ENCODE data around the gene B4GALT5. TPM values are rescaled to one million over a fixed set of nuclear protein-coding genes. Genes with fewer than 3 reads are reported as not detected.

The B4GALT5 gene
- polyA plus RNA-seq, 1 donor (not counting 4 experiments of a cell fraction or from before 2014, with no cell fraction given): 23.5 TPM

DNA sequence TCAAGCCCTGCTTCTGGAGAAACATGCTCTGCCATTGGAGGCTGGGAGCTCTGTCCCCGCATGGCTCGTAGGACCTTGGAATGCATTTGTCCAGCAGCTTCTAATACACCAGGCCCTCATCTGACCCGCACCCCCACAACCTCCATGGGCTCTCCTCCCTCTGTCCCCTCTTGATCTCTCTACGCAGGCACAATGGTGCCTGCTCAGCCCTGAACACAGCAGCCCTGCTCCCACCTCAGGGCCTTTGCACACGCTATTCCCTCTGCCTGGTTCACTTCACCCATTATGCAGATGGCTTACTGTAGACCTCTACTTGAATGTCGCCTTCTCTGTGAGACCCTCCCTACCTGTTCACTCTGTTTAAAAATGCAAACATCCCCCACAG is 118.8 kb downstream of the B4GALT5 start:
- H3K27me3 ChIP-seq (ENCODE audit: control insufficient read depth, extremely low read depth, insufficient read depth, low read length): peaks cover 6% of the 10 kb centered on the region
- H2AFZ ChIP-seq (ENCODE audit: control insufficient read depth, low read length): no peak overlapping the region
- H3K9me1 ChIP-seq (ENCODE audit: control insufficient read depth, extremely low read depth, insufficient read depth, low read length): no peaks in the 10 kb centered on the region
- no peaks in the 10 kb centered on the region for H3K9me3 ChIP-seq (ENCODE audit: control insufficient read depth, low read depth, low read length)
- no peak overlapping the region for H3K9ac ChIP-seq (ENCODE audit: control insufficient read depth, extremely low read depth, insufficient read depth, low read length)
- DNase-seq (ENCODE audit: low read depth, low spot score) (no peak), FAIRE-seq (no peak)
- no peaks in the 10 kb centered on the region for H3K36me3 ChIP-seq (ENCODE audit: control insufficient read depth in 2 of 2, extremely low read depth in 1 of 2, insufficient read depth in 2 of 2, low read length in 2 of 2)
- no peaks in the 10 kb centered on the region for H3K79me2 ChIP-seq (ENCODE audit: control insufficient read depth, insufficient read depth, low read length)
- H3K27ac ChIP-seq (ENCODE audit: control insufficient read depth, insufficient read depth, low read length): no peak overlapping the region
- peaks cover 11% of the 10 kb centered on the region for H3K4me1 ChIP-seq (ENCODE audit: control insufficient read depth, extremely low read depth, insufficient read depth, low read length)
- no peak overlapping the region for H3K4me2 ChIP-seq (ENCODE audit: control insufficient read depth, extremely low read depth, insufficient read depth, low read depth, low read length)
- dilution Hi-C loops (cut with MboI; ENCODE audit: extremely low pct_ligation_motif_present, low sequenced_read_pairs): no loop called here
- TF ChIP-seq EZH2 (IDR thresholded peaks at IDR 0.05; ENCODE audit: low read length) (no peak), CTCF (optimal IDR thresholded peaks at IDR 0.05 in 1 of 3, IDR thresholded peaks at IDR 0.05 in 1 of 3, conservative IDR thresholded peaks at IDR 0.05 in 1 of 3; ENCODE audit: extremely low read depth in 1 of 3, insufficient read depth in 2 of 3, low read length in 3 of 3) (no peak)
- H4K20me1 ChIP-seq (ENCODE audit: control insufficient read depth, extremely low read depth, insufficient read depth, low read length): no peaks in the 10 kb centered on the region
- no peak overlapping the region for H3K4me3 ChIP-seq (ENCODE audit: control insufficient read depth in 2 of 3, extremely low read depth in 1 of 3, insufficient read depth in 2 of 3, low read depth in 1 of 3, low read length in 3 of 3)

DNA sequence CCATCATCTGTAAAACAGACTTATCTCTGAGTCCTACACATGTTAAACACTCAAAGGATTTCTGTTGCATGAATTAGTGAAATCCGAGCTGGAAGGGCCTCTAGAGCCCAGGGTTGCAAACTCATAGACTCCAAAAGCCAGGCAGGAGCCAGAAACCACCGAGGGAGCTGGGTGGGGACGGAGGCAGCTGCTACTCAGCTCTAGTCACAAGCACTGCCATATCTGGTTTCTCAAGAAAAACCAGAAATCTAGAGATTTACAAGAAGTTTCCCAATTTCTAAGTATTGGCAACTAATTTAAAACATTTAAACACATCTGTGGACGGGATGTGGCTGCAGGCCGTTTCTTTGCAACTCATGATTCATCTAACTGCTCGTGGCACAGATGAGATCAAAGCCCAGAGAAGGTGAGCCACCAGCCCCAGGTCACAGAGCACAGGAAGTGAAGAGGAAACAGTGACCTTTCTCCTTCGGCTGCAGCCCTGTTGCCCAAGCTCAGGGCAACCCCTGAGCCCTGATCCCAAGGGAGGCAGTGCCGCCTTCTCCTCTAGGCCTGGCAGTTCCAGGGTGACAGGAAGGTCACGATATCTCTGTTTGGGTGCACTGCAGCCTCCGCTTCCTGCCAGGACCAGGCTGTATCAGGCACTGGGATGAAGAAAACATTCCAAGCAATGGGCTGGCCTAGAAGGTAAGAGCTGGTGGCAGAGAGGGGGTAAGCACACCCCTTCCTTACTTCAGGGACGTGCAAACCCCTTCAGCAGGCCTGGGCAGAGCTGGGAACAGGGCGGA is 119.3 kb downstream of the B4GALT5 start:
- no peaks in the 10 kb centered on the region for H3K36me3 ChIP-seq (ENCODE audit: control insufficient read depth in 2 of 2, extremely low read depth in 1 of 2, insufficient read depth in 2 of 2, low read length in 2 of 2)
- H3K4me1 ChIP-seq (ENCODE audit: control insufficient read depth, extremely low read depth, insufficient read depth, low read length): peaks cover 11% of the 10 kb centered on the region
- dilution Hi-C loops (cut with MboI; ENCODE audit: extremely low pct_ligation_motif_present, low sequenced_read_pairs): no loop called here
- no peak overlapping the region for H3K9ac ChIP-seq (ENCODE audit: control insufficient read depth, extremely low read depth, insufficient read depth, low read length)
- no peak for FAIRE-seq
- peaks cover 12% of the 10 kb centered on the region for H3K27me3 ChIP-seq (ENCODE audit: control insufficient read depth, extremely low read depth, insufficient read depth, low read length)
- H4K20me1 ChIP-seq (ENCODE audit: control insufficient read depth, extremely low read depth, insufficient read depth, low read length): no peaks in the 10 kb centered on the region
- no peak for TF ChIP-seq EZH2 (IDR thresholded peaks at IDR 0.05; ENCODE audit: low read length)
- TF ChIP-seq CTCF (optimal IDR thresholded peaks at IDR 0.05 in 1 of 3, IDR thresholded peaks at IDR 0.05 in 1 of 3, conservative IDR thresholded peaks at IDR 0.05 in 1 of 3; ENCODE audit: extremely low read depth in 1 of 3, insufficient read depth in 2 of 3, low read length in 3 of 3): no peak
- no peak overlapping the region for H3K4me3 ChIP-seq (ENCODE audit: control insufficient read depth in 2 of 3, extremely low read depth in 1 of 3, insufficient read depth in 2 of 3, low read depth in 1 of 3, low read length in 3 of 3)
- no peak overlapping the region for H2AFZ ChIP-seq (ENCODE audit: control insufficient read depth, low read length)
- H3K27ac ChIP-seq (ENCODE audit: control insufficient read depth, insufficient read depth, low read length): no peak overlapping the region
- H3K9me1 ChIP-seq (ENCODE audit: control insufficient read depth, extremely low read depth, insufficient read depth, low read length): no peaks in the 10 kb centered on the region
- no peak overlapping the region for H3K4me2 ChIP-seq (ENCODE audit: control insufficient read depth, extremely low read depth, insufficient read depth, low read depth, low read length)
- no peak for DNase-seq (ENCODE audit: low read depth, low spot score)
- H3K9me3 ChIP-seq (ENCODE audit: control insufficient read depth, low read depth, low read length): no peaks in the 10 kb centered on the region
- H3K79me2 ChIP-seq (ENCODE audit: control insufficient read depth, insufficient read depth, low read length): no peaks in the 10 kb centered on the region
